Measurements from ENCODE around the gene FANCC. TPM values are rescaled to one million over a fixed set of nuclear protein-coding genes. Genes with fewer than 3 reads are reported as not detected.

The FANCC gene
- total and polyA plus RNA-seq, 2 of the 8 experiments (the other 6 are each of a cell fraction or from before 2014, with no cell fraction given), result 7.8 to 15.2 TPM

GRCh38 chr9:95296761-95297160, 20.7 kb downstream of the FANCC start (continued):
- TF ChIP-seq CHD7 (IDR thresholded peaks at IDR 0.05; ENCODE audit: insufficient replicate concordance, low read length), result no peak
- TF ChIP-seq EP300 (IDR thresholded peaks at IDR 0.05; ENCODE audit: borderline replicate concordance in 1 of 2, low read depth in 2 of 2, low read length in 2 of 2), result no peak
